ENCODE measurements around the gene SLC39A13. TPM values are rescaled to one million over a fixed set of nuclear protein-coding genes. Genes with fewer than 3 reads are reported as not detected.
A peak's percentile ranks its signal among the peaks of the same experiment; 100 is the strongest.

Gene SLC39A13
- polyA plus RNA-seq, 4 donors = 7.8 to 30.9 (median 18.0) TPM

- Histone ChIP-seq H3K4me1 (ENCODE audit: control insufficient read depth in 3 of 3, insufficient read depth in 2 of 3, low read depth in 1 of 3, low read length in 2 of 3) (peaks cover 2 to 13% (median 4%) of the 10 kb centered on the region in 3 donors), H3K27me3 (ENCODE audit: control insufficient read depth in 3 of 3, insufficient read depth in 3 of 3, low read length in 3 of 3) (no peaks in the 10 kb centered on the region), H3K36me3 (ENCODE audit: control insufficient read depth in 3 of 3, insufficient read depth in 2 of 3, low read depth in 1 of 3, low read length in 3 of 3) (peaks cover 3 to 57% (median 4%) of the 10 kb centered on the region in 3 donors), H3K27ac (ENCODE audit: low read depth in 1 of 3, low read length in 2 of 3) (no peak overlapping the region), H3K9me3 (ENCODE audit: control insufficient read depth in 2 of 2, insufficient read depth in 1 of 2, low read depth in 1 of 2, low read length in 1 of 2) (no peaks in the 10 kb centered on the region), H3K4me3 (ENCODE audit: low read depth in 1 of 3, low read length in 3 of 3) (no peak overlapping the region)
- WGBS, 3 donors = 75 to 80% (median 77%) methylated on average over 12 of the region's 12 CpGs
- peak in 1 of 2 donors; percentile 54 for DNase-seq
- no peak for FAIRE-seq
Measured at GRCh38 chr11:47411884-47412746, 3.7 kb downstream of the SLC39A13 start.

- peak overlapping the region in 1 of 3 donors; percentile 36 for H3K27ac ChIP-seq (ENCODE audit: low read depth in 1 of 3, low read length in 2 of 3)
- H3K4me1 ChIP-seq (ENCODE audit: control insufficient read depth in 3 of 3, insufficient read depth in 2 of 3, low read depth in 1 of 3, low read length in 2 of 3) = peaks cover 0 to 7% (median 0%) of the 10 kb centered on the region in 3 donors
- WGBS, 3 donors = 91 to 96% (median 93%) methylated on average over 13 of the region's 13 CpGs
- no peaks in the 10 kb centered on the region for H3K9me3 ChIP-seq (ENCODE audit: control insufficient read depth in 2 of 2, insufficient read depth in 1 of 2, low read depth in 1 of 2, low read length in 1 of 2)
- no peak for FAIRE-seq
- peaks cover 3 to 69% (median 10%) of the 10 kb centered on the region in 3 donors for H3K36me3 ChIP-seq (ENCODE audit: control insufficient read depth in 3 of 3, insufficient read depth in 2 of 3, low read depth in 1 of 3, low read length in 3 of 3)
- no peak for DNase-seq
- no peak overlapping the region for H3K4me3 ChIP-seq (ENCODE audit: low read depth in 1 of 3, low read length in 3 of 3)
- no peaks in the 10 kb centered on the region for H3K27me3 ChIP-seq (ENCODE audit: control insufficient read depth in 3 of 3, insufficient read depth in 3 of 3, low read length in 3 of 3)
Measured at GRCh38 chr11:47413351-47413750, 5.0 kb downstream of the SLC39A13 start.

GRCh38 chr11:47413908-47414684 is 5.7 kb downstream of the SLC39A13 start:
- H3K4me3 ChIP-seq (ENCODE audit: low read depth in 1 of 3, low read length in 3 of 3) = no peak overlapping the region
- H3K36me3 ChIP-seq (ENCODE audit: control insufficient read depth in 3 of 3, insufficient read depth in 2 of 3, low read depth in 1 of 3, low read length in 3 of 3) = peaks cover 6 to 76% (median 10%) of the 10 kb centered on the region in 3 donors
- H3K27me3 ChIP-seq (ENCODE audit: control insufficient read depth in 3 of 3, insufficient read depth in 3 of 3, low read length in 3 of 3) = no peaks in the 10 kb centered on the region
- peaks cover 0 to 3% (median 0%) of the 10 kb centered on the region in 3 donors for H3K4me1 ChIP-seq (ENCODE audit: control insufficient read depth in 3 of 3, insufficient read depth in 2 of 3, low read depth in 1 of 3, low read length in 2 of 3)
- H3K9me3 ChIP-seq (ENCODE audit: control insufficient read depth in 2 of 2, insufficient read depth in 1 of 2, low read depth in 1 of 2, low read length in 1 of 2) = no peaks in the 10 kb centered on the region
- DNase-seq (no peak), FAIRE-seq (no peak)
- 83 to 88% (median 86%) methylated on average over 16 of the region's 16 CpGs for WGBS, 3 donors
- no peak overlapping the region for H3K27ac ChIP-seq (ENCODE audit: low read depth in 1 of 3, low read length in 2 of 3)

GRCh38 chr11:47414685-47415070 is 6.3 kb downstream of the SLC39A13 start:
- no peaks in the 10 kb centered on the region for H3K9me3 ChIP-seq (ENCODE audit: control insufficient read depth in 2 of 2, insufficient read depth in 1 of 2, low read depth in 1 of 2, low read length in 1 of 2)
- FAIRE-seq = no peak

GRCh38 chr11:47415091-47415854 is 6.9 kb downstream of the SLC39A13 start:
- H3K4me1 ChIP-seq (ENCODE audit: control insufficient read depth in 3 of 3, insufficient read depth in 2 of 3, low read depth in 1 of 3, low read length in 2 of 3) = no peaks in the 10 kb centered on the region
- H3K27ac ChIP-seq (ENCODE audit: low read depth in 1 of 3, low read length in 2 of 3) = peak overlapping the region in 2 of 3 donors; percentile 69 to 83
- no peaks in the 10 kb centered on the region for H3K27me3 ChIP-seq (ENCODE audit: control insufficient read depth in 3 of 3, insufficient read depth in 3 of 3, low read length in 3 of 3)
- FAIRE-seq (no peak), DNase-seq (no peak)
- H3K36me3 ChIP-seq (ENCODE audit: control insufficient read depth in 3 of 3, insufficient read depth in 2 of 3, low read depth in 1 of 3, low read length in 3 of 3) = peaks cover 9 to 83% (median 14%) of the 10 kb centered on the region in 3 donors
- H3K4me3 ChIP-seq (ENCODE audit: low read depth in 1 of 3, low read length in 3 of 3) = no peak overlapping the region
- WGBS, 3 donors = 86 to 88% (median 86%) methylated on average over 31 of the region's 31 CpGs
- no peaks in the 10 kb centered on the region for H3K9me3 ChIP-seq (ENCODE audit: control insufficient read depth in 2 of 2, insufficient read depth in 1 of 2, low read depth in 1 of 2, low read length in 1 of 2)

More at GRCh38 chr11:47414685-47415070, 6.3 kb downstream of the SLC39A13 start:
- H3K4me1 ChIP-seq (ENCODE audit: control insufficient read depth in 3 of 3, insufficient read depth in 2 of 3, low read depth in 1 of 3, low read length in 2 of 3) = no peaks in the 10 kb centered on the region
- H3K36me3 ChIP-seq (ENCODE audit: control insufficient read depth in 3 of 3, insufficient read depth in 2 of 3, low read depth in 1 of 3, low read length in 3 of 3) = peaks cover 9 to 80% (median 10%) of the 10 kb centered on the region in 3 donors
- no peak overlapping the region for H3K27ac ChIP-seq (ENCODE audit: low read depth in 1 of 3, low read length in 2 of 3)
- no peak for DNase-seq
- no peaks in the 10 kb centered on the region for H3K27me3 ChIP-seq (ENCODE audit: control insufficient read depth in 3 of 3, insufficient read depth in 3 of 3, low read length in 3 of 3)
- H3K4me3 ChIP-seq (ENCODE audit: low read depth in 1 of 3, low read length in 3 of 3) = no peak overlapping the region
- WGBS, 3 donors = 89 to 94% (median 90%) methylated on average over 16 to 19 of the region's 19 CpGs

- H3K27ac ChIP-seq (ENCODE audit: low read depth in 1 of 3, low read length in 2 of 3) = peak overlapping the region in 2 of 3 donors; percentile 69 to 83
- WGBS, 3 donors = 29 to 39% (median 32%) methylated on average over 13 of the region's 13 CpGs
- H3K36me3 ChIP-seq (ENCODE audit: control insufficient read depth in 3 of 3, insufficient read depth in 2 of 3, low read depth in 1 of 3, low read length in 3 of 3) = peaks cover 9 to 83% (median 18%) of the 10 kb centered on the region in 3 donors
- FAIRE-seq = no peak
- no peak overlapping the region for H3K4me3 ChIP-seq (ENCODE audit: low read depth in 1 of 3, low read length in 3 of 3)
- DNase-seq = peak in 1 of 2 donors; percentile 50
- H3K9me3 ChIP-seq (ENCODE audit: control insufficient read depth in 2 of 2, insufficient read depth in 1 of 2, low read depth in 1 of 2, low read length in 1 of 2) = no peaks in the 10 kb centered on the region
- no peaks in the 10 kb centered on the region for H3K4me1 ChIP-seq (ENCODE audit: control insufficient read depth in 3 of 3, insufficient read depth in 2 of 3, low read depth in 1 of 3, low read length in 2 of 3)
- no peaks in the 10 kb centered on the region for H3K27me3 ChIP-seq (ENCODE audit: control insufficient read depth in 3 of 3, insufficient read depth in 3 of 3, low read length in 3 of 3)
Measured at GRCh38 chr11:47415949-47416472, 7.6 kb downstream of the SLC39A13 start.

GRCh38 chr11:47417712-47418111 is 9.3 kb downstream of the SLC39A13 start:
- no peak overlapping the region for H3K4me3 ChIP-seq (ENCODE audit: low read depth in 1 of 3, low read length in 3 of 3)
- no peak for FAIRE-seq
- DNase-seq = no peak
- 89 to 90% (median 89%) methylated on average over 6 of the region's 6 CpGs for WGBS, 3 donors
- no peaks in the 10 kb centered on the region for H3K27me3 ChIP-seq (ENCODE audit: control insufficient read depth in 3 of 3, insufficient read depth in 3 of 3, low read length in 3 of 3)
- H3K9me3 ChIP-seq (ENCODE audit: control insufficient read depth in 2 of 2, insufficient read depth in 1 of 2, low read depth in 1 of 2, low read length in 1 of 2) = no peaks in the 10 kb centered on the region
- peaks cover 12 to 85% (median 23%) of the 10 kb centered on the region in 3 donors for H3K36me3 ChIP-seq (ENCODE audit: control insufficient read depth in 3 of 3, insufficient read depth in 2 of 3, low read depth in 1 of 3, low read length in 3 of 3)
- no peak overlapping the region for H3K27ac ChIP-seq (ENCODE audit: low read depth in 1 of 3, low read length in 2 of 3)
- no peaks in the 10 kb centered on the region for H3K4me1 ChIP-seq (ENCODE audit: control insufficient read depth in 3 of 3, insufficient read depth in 2 of 3, low read depth in 1 of 3, low read length in 2 of 3)

Data from small intestine (tissue), 7 donors.